GM10266 (cell line): ENCODE measurements around the gene ARFGAP1.

ENCODE experiments used
- DNase-seq: peaks from one replicate; pipeline ENCODE4 v3.0.0; 2012; ENCODE audit errors: extremely low spot score
- CTCF ChIP-seq: IDR thresholded peaks from 2 replicates; pipeline ENCODE4 v1.5.1; 2012; ENCODE audit warnings: mild to moderate bottlenecking, low read depth; ENCODE audit not compliant: control insufficient read depth, insufficient read depth; ENCODE audit errors: missing control alignments

ARFGAP1 gene

GRCh38 chr20:63273635-63274380 is 1.2 kb downstream of the ARFGAP1 start:
- no peak for TF ChIP-seq CTCF
- no peak for DNase-seq

DNA sequence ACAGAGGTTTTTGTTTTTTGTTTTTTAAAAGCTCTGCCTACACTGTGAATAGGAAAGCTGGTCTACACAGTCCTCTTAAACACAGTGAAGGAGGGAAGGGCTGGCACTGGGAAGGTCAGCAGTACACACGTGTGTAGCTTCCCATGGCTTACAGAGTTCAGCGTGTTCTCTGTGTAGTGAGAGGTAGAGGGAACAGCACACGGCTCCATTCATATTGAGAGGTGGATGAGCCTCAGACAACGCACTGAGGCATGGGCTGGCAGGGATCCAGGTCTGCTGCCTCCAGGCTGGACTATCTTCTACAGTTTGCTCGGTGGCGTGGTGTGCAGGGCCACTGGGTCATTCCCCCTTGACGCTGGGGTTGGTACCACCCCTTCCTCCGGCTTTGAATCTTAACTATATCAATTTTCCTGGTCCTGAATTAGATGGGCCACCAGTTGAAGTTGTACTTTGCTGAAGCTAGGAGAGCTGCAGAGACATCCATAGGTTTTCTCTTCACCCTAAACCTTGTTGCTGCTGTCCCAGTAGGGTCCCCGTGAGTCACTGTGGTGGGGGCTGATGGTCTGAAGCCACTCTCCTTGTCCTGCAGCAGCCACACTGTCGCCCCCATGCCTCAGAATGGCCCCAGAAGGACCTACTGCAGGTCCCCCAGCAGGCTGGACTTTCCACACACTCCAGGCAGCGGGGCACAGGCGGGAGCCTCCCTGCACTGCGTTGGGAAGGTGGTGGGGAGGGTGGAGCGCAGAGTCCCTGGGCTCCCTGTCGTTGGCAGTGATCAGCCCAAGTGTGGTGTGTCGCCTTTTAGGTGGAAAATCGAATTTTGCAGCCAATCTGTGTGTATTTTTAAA is 2.0 kb downstream of the ARFGAP1 start:
- no peak for DNase-seq
- TF ChIP-seq CTCF, result no peak

DNA sequence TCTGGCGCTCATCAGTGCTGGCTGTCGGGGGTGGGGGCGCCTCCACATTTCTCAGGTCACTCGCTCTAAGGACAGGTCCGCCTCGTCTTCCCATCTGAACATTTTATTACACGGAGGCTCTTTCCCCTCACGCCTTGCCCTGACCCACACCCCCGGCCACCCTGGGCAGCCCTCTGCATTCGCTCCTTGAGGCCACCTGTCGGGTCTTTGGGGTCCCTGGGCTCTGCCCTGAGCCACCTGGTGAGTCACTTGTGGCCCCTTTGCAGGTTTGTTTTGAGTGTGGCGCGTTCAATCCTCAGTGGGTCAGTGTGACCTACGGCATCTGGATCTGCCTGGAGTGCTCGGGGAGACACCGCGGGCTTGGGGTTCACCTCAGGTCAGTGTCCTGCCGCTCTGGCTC is 3.2 kb downstream of the ARFGAP1 start:
- no peak for TF ChIP-seq CTCF

DNA sequence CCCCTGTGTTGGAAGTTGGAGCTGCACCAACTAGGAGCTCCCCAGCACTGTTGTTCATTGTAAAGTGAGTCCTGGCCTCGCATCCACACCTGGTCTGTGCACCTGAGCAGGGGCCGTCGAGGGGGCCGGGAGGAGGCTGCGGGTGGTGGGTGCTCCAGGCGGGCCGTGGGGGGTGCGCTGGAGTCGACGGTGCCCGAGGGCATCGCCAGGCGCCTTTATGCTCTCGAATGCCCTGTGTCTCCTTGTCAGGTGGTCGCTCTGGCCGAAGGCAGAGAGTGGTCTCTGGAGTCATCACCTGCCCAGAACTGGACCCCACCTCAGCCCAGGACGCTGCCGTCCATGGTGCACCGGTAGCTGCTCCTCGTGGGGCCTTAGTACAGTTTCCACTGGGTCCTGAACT is 4.3 kb downstream of the ARFGAP1 start:
- DNase-seq, result no peak
- TF ChIP-seq CTCF, result no peak

More for the DNA sequence above, 3.2 kb downstream of the ARFGAP1 start:
- no peak for DNase-seq

GRCh38 chr20:63277466-63278272 is 5.1 kb downstream of the ARFGAP1 start:
- no peak for DNase-seq
- no peak for TF ChIP-seq CTCF

- no peak for TF ChIP-seq CTCF
- no peak for DNase-seq
Observed at GRCh38 chr20:63278661-63279060, 6.0 kb downstream of the ARFGAP1 start.
